Hepatocyte (in vitro differentiated cells): Measurements from ENCODE around the gene WDR90. TPM values are rescaled to one million over a fixed set of nuclear protein-coding genes. Genes with fewer than 3 reads are reported as not detected.

Experiments used
- DNase-seq: peaks from one replicate; pipeline ENCODE4 v3.0.0-alpha.2; 2016; ENCODE audit warnings: low spot score
- H2AFZ ChIP-seq: fragments of 200-600 bp; sonication (generic); 2 replicates; pipeline ENCODE4 v1.6.0; 2016; ENCODE audit warnings: antibody characterized with exemption, mild to moderate bottlenecking
- H3K27ac ChIP-seq: fragments of 200-600 bp; sonication (generic); 2 replicates; pipeline ENCODE4 v1.5.1; 2016; ENCODE audit warnings: mild to moderate bottlenecking
- H3K27me3 ChIP-seq: fragments of 200-600 bp; sonication (generic); 2 replicates; pipeline ENCODE4 v1.6.1; 2016
- H3K36me3 ChIP-seq: fragments of 200-600 bp; sonication (generic); replicated peaks from 2 replicates; pipeline ENCODE4 v1.5.1; 2016; ENCODE audit warnings: low read depth; ENCODE audit not compliant: insufficient read depth
- H3K4me1 ChIP-seq: fragments of 200-600 bp; sonication (generic); 2 replicates; pipeline ENCODE4 v1.5.1; 2016; ENCODE audit warnings: mild to moderate bottlenecking, moderate library complexity; ENCODE audit not compliant: insufficient read depth
- H3K4me2 ChIP-seq: fragments of 200-600 bp; sonication (generic); 2 replicates; pipeline ENCODE4 v1.6.0; 2016
- H3K4me3 ChIP-seq: fragments of 200-600 bp; sonication (generic); 2 replicates; pipeline ENCODE4 v1.5.1; 2016; ENCODE audit warnings: mild to moderate bottlenecking
- H3K79me2 ChIP-seq: fragments of 200-600 bp; sonication (generic); 2 replicates; pipeline ENCODE4 v1.6.0; 2017; ENCODE audit warnings: mild to moderate bottlenecking
- H3K9me2 ChIP-seq: fragments of 200-600 bp; sonication (generic); replicated peaks from 2 replicates; pipeline ENCODE4 v1.6.0; 2017; ENCODE audit warnings: mild to moderate bottlenecking; ENCODE audit not compliant: insufficient read depth
- H3K9me3 ChIP-seq: fragments of 200-600 bp; sonication (generic); 2 replicates; pipeline ENCODE4 v1.5.1; 2016; ENCODE audit warnings: low read depth, mild to moderate bottlenecking
- H4K20me1 ChIP-seq: fragments of 200-600 bp; sonication (generic); 2 replicates; pipeline ENCODE4 v1.6.0; 2016; ENCODE audit warnings: mild to moderate bottlenecking; ENCODE audit not compliant: insufficient read depth, poor library complexity, severe bottlenecking
- CTCF ChIP-seq: fragments of 200-600 bp; sonication (generic); IDR thresholded peaks from 2 replicates; pipeline ENCODE4 v1.5.1; 2016; ENCODE audit warnings: antibody characterized with exemption, mild to moderate bottlenecking; ENCODE audit not compliant: poor library complexity
- EZH2 ChIP-seq: fragments of 200-600 bp; sonication (generic); IDR thresholded peaks from 2 replicates; pipeline ENCODE4 v1.6.1; 2016; ENCODE audit warnings: antibody characterized with exemption, mild to moderate bottlenecking, borderline replicate concordance
- EZH2phosphoT487 ChIP-seq: fragments of 200-600 bp; sonication (generic); IDR thresholded peaks from one replicate; pipeline ENCODE4 v1.6.1; 2018; ENCODE audit warnings: antibody characterized with exemption, mild to moderate bottlenecking, low read depth, moderate library complexity; ENCODE audit not compliant: unreplicated experiment, severe bottlenecking
- WGBS: methylation state at CpG from one replicate; pipeline ENCODE4 v1.1.6; 2016; ENCODE audit warnings: low lambda C conversion rate; ENCODE audit errors: missing lambda C conversion rate; 5-methylcytosine and 5-hydroxymethylcytosine counted together
- polyA plus RNA-seq: library from polyadenylated mRNA; unstranded; fragments of >200 nt; fragmentation: Nextera tagmentation; extraction: Ambion mirVana; gene quantifications from 2 replicates; pipeline ENCODE4 v1.2.1, GENCODE V29; 2016
- total RNA-seq: library from RNA; depleted of rRNA; stranded (reverse); fragments of >200 nt; gene quantifications from 2 replicates; pipeline ENCODE4 v1.2.3, GENCODE V29; 2014

The WDR90 gene
- total and polyA plus RNA-seq, 2 experiments from 2014 or later, result 14.4 to 25.1 TPM

GRCh38 chr16:693766-694165, 44.6 kb downstream of the WDR90 start:
- WGBS, result 18% methylated on average over 2 of the region's 37 CpGs
- Histone ChIP-seq H3K4me3 (no peak overlapping the region), H4K20me1 (no peaks in the 10 kb centered on the region), H3K79me2 (peaks cover 13% of the 10 kb centered on the region), H3K9me2 (no peaks in the 10 kb centered on the region), H3K4me1 (peaks cover 12% of the 10 kb centered on the region), H3K36me3 (no peaks in the 10 kb centered on the region), H2AFZ (no peak overlapping the region), H3K27me3 (peaks cover 54% of the 10 kb centered on the region), H3K27ac (no peak overlapping the region), H3K4me2 (peak overlapping the region; percentile 67), H3K9me3 (no peaks in the 10 kb centered on the region)
- no peak for DNase-seq
- TF ChIP-seq EZH2 (no peak), EZH2phosphoT487 (peak; percentile 37), CTCF (no peak)

- DNase-seq, result no peak
- TF ChIP-seq EZH2phosphoT487 (no peak), EZH2 (peak; percentile 76)
- Histone ChIP-seq H3K9me3 (no peaks in the 10 kb centered on the region), H3K4me1 (peaks cover 9% of the 10 kb centered on the region), H3K27ac (no peak overlapping the region), H2AFZ (no peak overlapping the region), H3K9me2 (no peaks in the 10 kb centered on the region), H3K4me3 (no peak overlapping the region), H3K36me3 (no peaks in the 10 kb centered on the region), H4K20me1 (no peaks in the 10 kb centered on the region), H3K79me2 (peaks cover 8% of the 10 kb centered on the region), H3K4me2 (peak overlapping the region; percentile 67), H3K27me3 (peaks cover 60% of the 10 kb centered on the region)
- 7% methylated on average over 33 of the region's 64 CpGs for WGBS
Observed at GRCh38 chr16:694187-694862, 45.2 kb downstream of the WDR90 start.

GRCh38 chr16:694863-695354, 45.7 kb downstream of the WDR90 start:
- Histone ChIP-seq H3K4me2 (peak overlapping the region; percentile 67), H4K20me1 (no peaks in the 10 kb centered on the region), H3K9me3 (no peaks in the 10 kb centered on the region), H3K79me2 (peaks cover 2% of the 10 kb centered on the region), H2AFZ (no peak overlapping the region), H3K27ac (no peak overlapping the region), H3K4me3 (no peak overlapping the region), H3K9me2 (no peaks in the 10 kb centered on the region), H3K4me1 (peaks cover 4% of the 10 kb centered on the region), H3K27me3 (peaks cover 66% of the 10 kb centered on the region), H3K36me3 (no peaks in the 10 kb centered on the region)
- TF ChIP-seq EZH2phosphoT487 (no peak), EZH2 (peak; percentile 25)
- DNase-seq, result no peak
- WGBS, result 3% methylated on average over 15 of the region's 37 CpGs

- no peaks in the 10 kb centered on the region for H3K79me2 ChIP-seq
- TF ChIP-seq EZH2, result no peak
- no peak for TF ChIP-seq CTCF
- TF ChIP-seq EZH2phosphoT487, result no peak
- no peaks in the 10 kb centered on the region for H3K9me2 ChIP-seq
- no peaks in the 10 kb centered on the region for H4K20me1 ChIP-seq
- no peak overlapping the region for H3K27ac ChIP-seq
- no peak overlapping the region for H2AFZ ChIP-seq
- DNase-seq, result no peak
- H3K9me3 ChIP-seq, result no peaks in the 10 kb centered on the region
- peaks cover 4% of the 10 kb centered on the region for H3K4me1 ChIP-seq
- WGBS, result 12% methylated on average over 60 of the region's 71 CpGs
- H3K27me3 ChIP-seq, result peaks cover 72% of the 10 kb centered on the region
- H3K4me2 ChIP-seq, result peak overlapping the region; percentile 67
- no peak overlapping the region for H3K4me3 ChIP-seq
- H3K36me3 ChIP-seq, result no peaks in the 10 kb centered on the region
Observed at GRCh38 chr16:695355-696089, 46.4 kb downstream of the WDR90 start.
